Islet precursor cell (in vitro differentiated cells): ENCODE measurements around the gene CNOT4.

Source experiments
- DNase-seq: peaks from one replicate; pipeline ENCODE4 v3.0.0-alpha.2; 2018

The CNOT4 gene

DNA sequence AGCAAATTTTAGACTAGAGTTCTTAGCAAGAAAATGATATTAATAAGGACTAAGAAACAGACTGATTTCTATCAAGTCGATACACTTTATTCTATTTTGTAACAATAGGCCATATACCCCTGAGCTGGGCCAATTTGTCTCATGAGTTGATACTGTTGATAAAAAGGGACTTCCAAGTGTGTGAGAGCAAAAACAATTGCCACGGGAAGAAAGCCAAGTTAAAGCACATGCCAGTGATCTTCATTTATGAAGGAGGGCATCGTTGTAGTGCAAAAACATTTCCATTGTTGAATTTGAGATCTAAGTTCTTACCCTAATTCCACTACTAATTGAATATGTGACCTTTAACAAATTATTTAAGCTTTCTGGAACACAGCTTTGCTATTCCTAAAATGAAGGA, 119.9 kb downstream of the CNOT4 start:
- DNase-seq = no peak

- no peak for DNase-seq
Measured at GRCh38 chr7:135388616-135389015, 121.3 kb downstream of the CNOT4 start.

DNA sequence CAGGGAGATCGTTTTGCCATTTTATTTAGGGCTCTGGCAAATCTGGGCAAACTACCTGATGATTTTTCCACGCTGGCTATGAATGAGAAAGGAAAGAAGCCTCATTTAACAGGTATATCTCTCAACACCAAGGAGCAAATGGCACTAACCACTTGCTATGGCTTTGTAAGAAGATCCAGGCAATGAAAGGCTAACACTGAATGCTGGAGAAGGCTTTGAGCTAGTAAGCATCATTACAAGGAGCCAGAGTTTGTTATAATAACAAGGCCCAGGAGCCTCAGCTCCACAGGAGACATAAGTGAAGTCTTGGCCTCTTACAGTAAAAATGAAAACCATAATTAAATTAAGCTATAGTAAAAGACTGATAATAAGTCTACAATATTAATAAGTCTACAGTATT, 123.1 kb downstream of the CNOT4 start:
- no peak for DNase-seq

DNA sequence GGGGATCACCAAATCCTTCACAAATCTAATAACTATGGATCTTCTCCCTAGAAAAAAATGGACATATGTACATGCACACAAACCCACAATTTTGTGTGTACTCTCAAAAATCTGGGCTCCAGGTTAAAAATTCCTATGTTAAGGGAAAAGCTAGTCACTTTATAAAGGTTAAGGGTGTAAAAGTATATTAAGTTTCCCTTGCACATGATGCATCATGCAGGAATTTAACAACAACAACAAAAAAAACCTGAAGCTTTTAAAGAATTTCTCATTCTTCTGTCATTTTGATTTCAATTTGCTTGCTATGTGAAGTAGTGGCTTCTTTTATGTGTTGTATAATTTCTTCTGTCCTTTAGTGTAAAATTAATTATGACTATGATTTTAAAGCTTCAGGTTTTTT, 123.7 kb downstream of the CNOT4 start:
- no peak for DNase-seq

DNA sequence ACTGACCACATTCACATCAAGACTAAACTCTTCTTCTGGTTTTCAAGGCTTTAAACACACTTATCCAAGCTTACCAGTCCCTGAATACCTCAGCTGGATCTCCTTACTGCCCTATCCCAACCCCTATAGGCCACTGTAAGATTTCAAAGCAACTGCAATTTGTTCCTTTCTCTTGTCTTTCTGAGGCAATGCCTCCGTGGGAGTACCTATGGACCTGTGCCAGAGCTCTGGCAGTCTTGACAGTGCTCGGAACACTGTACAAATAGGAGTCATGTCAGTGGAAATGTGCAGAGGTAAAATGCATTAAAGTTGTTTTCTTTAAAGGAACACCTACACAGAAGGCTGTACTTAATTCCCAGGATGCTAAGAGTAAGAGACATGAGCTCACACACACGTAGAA, 124.7 kb downstream of the CNOT4 start:
- DNase-seq = no peak

GRCh38 chr7:135383525-135384175, 126.3 kb downstream of the CNOT4 start:
- no peak for DNase-seq

DNA sequence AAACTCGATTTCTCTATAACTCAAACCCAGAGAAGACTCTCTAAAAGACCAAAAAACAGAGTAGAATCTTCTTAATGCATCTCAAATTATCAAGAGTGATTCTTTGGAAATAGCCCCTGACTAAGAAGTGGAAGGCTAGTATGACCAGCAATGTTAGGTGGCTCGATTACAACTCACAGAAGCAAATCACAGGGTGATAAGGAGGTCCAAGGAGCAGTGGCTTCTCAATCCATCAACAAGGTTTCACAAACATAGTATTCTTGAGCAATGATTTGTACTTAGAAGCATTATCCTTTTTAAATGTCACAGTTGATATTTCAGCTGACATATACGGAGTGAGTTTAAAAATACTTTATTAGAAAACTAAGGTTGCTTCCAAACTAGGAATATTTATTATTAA, 127.7 kb downstream of the CNOT4 start:
- no peak for DNase-seq

DNA sequence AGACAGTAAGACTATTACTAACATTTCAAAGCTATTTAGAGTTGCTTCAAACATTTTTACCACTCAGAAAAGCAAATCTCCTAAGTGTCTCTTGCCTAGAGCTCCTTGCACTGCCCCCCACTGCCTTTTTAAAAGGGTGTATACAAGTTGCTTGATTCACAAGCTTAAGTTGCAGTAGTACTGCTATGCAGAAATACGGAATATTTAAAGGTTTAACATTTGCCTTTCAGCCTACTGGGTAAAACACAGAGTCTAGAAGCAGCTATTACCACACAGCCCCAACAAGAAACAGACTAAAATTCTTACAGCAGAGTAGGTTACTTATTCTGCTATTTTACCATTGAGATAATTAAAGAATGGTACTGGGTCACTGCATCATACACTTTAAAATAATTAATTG, 128.5 kb downstream of the CNOT4 start:
- no peak for DNase-seq

DNA sequence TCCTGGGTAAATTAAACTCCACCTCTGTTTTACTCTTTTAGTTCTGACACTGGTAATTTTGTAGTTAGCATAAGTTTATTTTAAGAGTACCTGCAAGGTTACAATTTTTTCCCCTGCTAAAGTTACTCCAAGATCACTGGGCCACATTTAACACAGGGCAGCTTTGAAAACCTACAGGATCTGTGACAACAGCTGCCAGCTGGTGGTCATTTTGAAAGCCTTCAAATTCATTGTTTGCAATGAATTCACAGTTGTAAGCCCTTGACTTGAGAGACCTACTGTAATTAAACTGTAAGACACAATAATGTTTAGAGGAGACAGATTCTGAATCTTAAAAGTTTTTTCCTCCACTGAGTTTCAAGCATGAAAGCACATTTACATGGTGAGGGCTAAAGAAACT, 129.6 kb downstream of the CNOT4 start:
- no peak for DNase-seq

- no peak for DNase-seq
Measured at GRCh38 chr7:135377171-135377570, 132.7 kb downstream of the CNOT4 start.

DNA sequence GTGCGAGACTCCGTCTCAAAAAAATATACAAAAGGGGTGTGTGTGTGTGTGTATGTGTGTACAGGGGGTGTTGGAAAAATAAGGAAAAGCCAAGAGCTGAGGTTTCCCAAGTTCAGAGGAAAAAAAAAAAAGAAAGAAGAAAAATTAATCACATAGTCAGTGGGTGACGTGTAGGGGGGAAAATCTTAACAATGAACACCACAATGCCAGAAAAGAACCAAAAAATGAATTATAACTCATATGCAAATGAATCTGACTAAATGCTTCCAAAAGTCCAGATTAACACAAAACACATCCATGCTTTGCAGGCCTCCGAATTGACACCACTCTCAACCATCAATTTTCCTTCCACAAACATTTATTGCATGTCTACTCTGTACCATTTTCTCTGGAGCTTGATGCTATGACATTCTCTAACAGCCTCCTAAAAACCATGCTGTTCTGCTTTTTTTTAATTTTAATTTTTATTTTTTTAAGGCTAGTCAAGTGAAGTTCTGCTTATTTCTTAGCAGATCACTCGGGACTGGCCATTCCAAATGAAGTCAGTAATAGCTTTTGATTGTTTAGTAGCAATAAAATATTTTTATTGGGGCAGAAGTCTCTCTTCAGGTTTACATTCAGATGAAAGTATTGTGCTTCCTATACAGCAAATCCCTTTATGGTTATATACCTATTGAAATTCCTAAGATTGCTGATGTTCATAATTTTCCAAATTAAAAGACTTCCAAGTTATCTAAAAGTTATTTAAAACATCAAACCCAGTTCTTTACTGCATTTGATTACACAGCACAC, 133.8 kb downstream of the CNOT4 start:
- DNase-seq = no peak

DNA sequence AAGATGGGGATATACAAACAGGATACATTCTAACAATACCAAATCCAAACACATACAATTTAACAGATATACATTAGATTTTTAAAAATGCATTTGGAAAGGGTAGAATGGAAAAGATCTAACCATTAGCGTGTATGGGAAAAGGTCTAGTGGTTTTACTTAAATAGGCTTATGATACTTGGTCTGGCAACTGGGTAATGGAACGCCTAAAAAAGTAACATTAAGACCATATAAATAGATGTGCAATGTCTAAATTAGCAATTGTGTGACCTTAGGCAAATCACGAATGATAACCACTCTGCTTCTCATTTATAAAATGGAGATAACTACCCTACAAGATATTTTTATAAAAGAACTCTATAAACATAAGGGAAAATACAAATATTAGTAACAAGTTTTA, 135.2 kb downstream of the CNOT4 start:
- DNase-seq = no peak

- DNase-seq = no peak
Measured at GRCh38 chr7:135372222-135372621, 137.7 kb downstream of the CNOT4 start.

- no peak for DNase-seq
Measured at GRCh38 chr7:135370656-135371055, 139.2 kb downstream of the CNOT4 start.

- DNase-seq = no peak
Measured at GRCh38 chr7:135369405-135369804, 140.5 kb downstream of the CNOT4 start.

DNA sequence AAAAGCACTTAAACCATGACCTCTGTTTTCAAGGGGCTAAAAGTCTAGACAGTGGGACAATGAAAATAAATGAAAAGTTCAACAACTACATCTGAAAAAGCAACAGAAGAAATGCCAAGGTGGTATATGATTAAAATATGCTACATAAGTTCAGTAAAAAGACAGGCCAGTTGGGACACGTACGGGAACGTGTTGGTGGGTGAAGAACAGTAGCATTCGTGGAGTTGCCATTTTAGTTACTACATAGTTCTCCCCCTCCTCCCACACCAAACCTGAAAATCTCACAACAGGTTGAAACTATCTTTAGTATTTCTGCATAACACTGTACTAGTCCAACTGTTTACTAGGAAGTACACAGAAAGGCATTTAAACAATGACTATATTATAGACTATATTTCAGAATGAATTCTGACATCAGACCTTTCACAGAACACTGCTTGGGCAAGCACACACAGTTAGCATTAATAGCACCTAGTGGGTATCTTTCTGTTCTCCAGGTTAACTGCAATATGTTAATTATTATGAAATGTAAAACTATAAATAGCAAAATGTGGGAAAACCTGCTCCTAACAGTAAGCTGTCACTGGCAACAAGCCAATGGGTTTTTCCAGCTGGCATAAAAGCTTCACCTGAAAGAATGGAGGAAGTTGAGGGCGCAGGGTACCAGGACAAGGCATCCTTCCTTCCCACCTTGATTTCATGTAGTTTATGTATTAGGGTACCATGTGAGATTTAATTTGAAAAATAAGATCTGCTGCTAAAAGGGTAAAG, 141.3 kb downstream of the CNOT4 start:
- no peak for DNase-seq

- DNase-seq = no peak
Measured at GRCh38 chr7:135366843-135367508, 142.9 kb downstream of the CNOT4 start.

DNA sequence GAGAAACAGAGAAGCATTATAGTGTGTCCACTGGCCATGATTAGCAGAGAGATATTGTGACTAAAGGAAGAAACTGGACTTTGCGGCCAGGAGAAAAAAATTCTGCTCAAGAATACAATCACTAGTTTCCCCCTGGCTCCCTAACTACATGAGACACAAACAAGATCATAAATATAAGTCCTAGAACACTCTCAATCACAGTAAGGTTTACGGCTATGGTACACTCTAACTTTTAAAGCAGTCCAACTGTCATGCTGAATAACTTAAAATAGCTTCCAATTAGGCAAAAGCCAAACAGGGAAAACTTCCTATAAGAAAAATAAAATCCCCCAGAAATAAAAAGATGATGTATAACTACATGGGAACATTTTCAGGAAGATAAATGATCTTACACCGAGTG, 144.2 kb downstream of the CNOT4 start:
- DNase-seq = no peak

GRCh38 chr7:135364206-135364605, 145.7 kb downstream of the CNOT4 start:
- DNase-seq = no peak

DNA sequence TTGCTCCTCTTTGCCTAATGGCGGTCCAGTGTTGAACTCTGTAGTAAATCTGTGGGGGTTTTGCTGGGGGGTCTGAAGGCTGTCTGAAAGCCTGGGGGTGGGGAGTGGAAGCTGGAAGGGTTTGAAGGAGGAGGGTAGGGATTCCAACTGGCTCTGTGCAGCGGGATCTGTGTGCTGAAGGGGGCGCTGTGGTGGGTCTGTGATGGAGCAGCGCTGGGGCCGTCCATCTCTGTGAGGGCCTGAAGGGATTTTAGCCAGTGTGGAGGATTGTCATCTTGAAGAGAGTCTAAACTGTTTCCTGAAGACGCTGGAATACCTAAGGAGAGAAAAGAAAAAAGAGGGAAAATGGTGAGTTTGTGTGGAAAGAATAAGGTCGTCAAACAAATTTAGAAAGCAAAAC, 147.0 kb downstream of the CNOT4 start:
- no peak for DNase-seq

DNA sequence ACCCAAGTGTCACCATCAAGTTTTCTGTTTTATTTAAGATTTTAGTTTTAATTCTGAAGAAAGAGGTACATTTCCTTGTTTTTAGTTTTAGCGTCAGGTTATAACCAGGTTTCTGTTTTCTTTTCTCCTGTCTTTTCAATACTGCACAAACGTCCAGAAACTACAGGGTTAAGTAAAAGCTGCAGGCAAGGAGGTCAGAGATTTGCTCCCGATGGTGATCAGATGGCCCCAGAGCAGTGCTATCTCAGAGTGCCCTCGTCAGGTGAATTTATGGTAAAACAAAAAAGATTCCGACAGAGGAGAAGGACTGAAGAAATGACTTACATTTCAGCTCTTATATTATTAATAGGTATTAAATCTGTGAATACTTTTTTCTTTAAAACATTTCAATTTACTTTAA, 148.1 kb downstream of the CNOT4 start:
- DNase-seq = no peak

- DNase-seq = no peak
Measured at GRCh38 chr7:135359615-135360014, 150.3 kb downstream of the CNOT4 start.

GRCh38 chr7:135355377-135356048, 154.4 kb downstream of the CNOT4 start:
- DNase-seq = no peak
